Endothelial cell of hepatic sinusoid (primary cell): Measurements from ENCODE around the gene CMTM4.

Experiments
- in situ Hi-C: cut with HindIII; loops from 2 replicates; pipeline ENCODE4 v1.10.0; 2017; ENCODE audit warnings: low sequenced_read_pairs

Gene CMTM4

GRCh38 chr16:66599726-66600125, 96.8 kb downstream of the CMTM4 start:
- in situ Hi-C loops: loop anchor here (25.0 kb wide), 1 partner anchor 187 kb away; no protein-coding TSS in a partner anchor

- in situ Hi-C loops: loop anchor here (25.0 kb wide), 1 partner anchor 186 kb away; no protein-coding TSS in a partner anchor
Measured at GRCh38 chr16:66598111-66598510, 98.4 kb downstream of the CMTM4 start.

- in situ Hi-C loops: loop anchor here (25.0 kb wide), 1 partner anchor 185 kb away; no protein-coding TSS in a partner anchor
Measured at GRCh38 chr16:66596986-66597848, 99.3 kb downstream of the CMTM4 start.

GRCh38 chr16:66596559-66596958, 100.0 kb downstream of the CMTM4 start:
- in situ Hi-C loops: loop anchor here (25.0 kb wide), 1 partner anchor 184 kb away; no protein-coding TSS in a partner anchor

- in situ Hi-C loops: loop anchor here (25.0 kb wide), 1 partner anchor 182 kb away; no protein-coding TSS in a partner anchor
Measured at GRCh38 chr16:66594739-66595138, 101.8 kb downstream of the CMTM4 start.

GRCh38 chr16:66592814-66593213, 103.7 kb downstream of the CMTM4 start:
- in situ Hi-C loops: loop anchor here (25.0 kb wide), 1 partner anchor 181 kb away; no protein-coding TSS in a partner anchor

- in situ Hi-C loops: loop anchor here (25.0 kb wide), 1 partner anchor 180 kb away; no protein-coding TSS in a partner anchor
Measured at GRCh38 chr16:66592241-66592640, 104.3 kb downstream of the CMTM4 start.

- in situ Hi-C loops: loop anchor here (25.0 kb wide), 1 partner anchor 179 kb away; no protein-coding TSS in a partner anchor
Measured at GRCh38 chr16:66591018-66591417, 105.5 kb downstream of the CMTM4 start.

- in situ Hi-C loops: loop anchor here (25.0 kb wide), 1 partner anchor 178 kb away; no protein-coding TSS in a partner anchor
Measured at GRCh38 chr16:66590322-66590721, 106.2 kb downstream of the CMTM4 start.

GRCh38 chr16:66588981-66589713, 107.4 kb downstream of the CMTM4 start:
- in situ Hi-C loops: loop anchor here (25.0 kb wide), 1 partner anchor 177 kb away; no protein-coding TSS in a partner anchor

- in situ Hi-C loops: loop anchor here (25.0 kb wide), 1 partner anchor 176 kb away; no protein-coding TSS in a partner anchor
Measured at GRCh38 chr16:66587881-66588600, 108.5 kb downstream of the CMTM4 start.

- in situ Hi-C loops: loop anchor here (25.0 kb wide), 1 partner anchor 173 kb away; no protein-coding TSS in a partner anchor
Measured at GRCh38 chr16:66585481-66586239, 110.9 kb downstream of the CMTM4 start.

GRCh38 chr16:66581246-66581952, 115.1 kb downstream of the CMTM4 start:
- in situ Hi-C loops: loop anchor here (25.0 kb wide), 1 partner anchor 169 kb away; no protein-coding TSS in a partner anchor

GRCh38 chr16:66580605-66581209, 115.8 kb downstream of the CMTM4 start:
- in situ Hi-C loops: loop anchor here (25.0 kb wide), 1 partner anchor 168 kb away; no protein-coding TSS in a partner anchor

- in situ Hi-C loops: loop anchor here (25.0 kb wide), 1 partner anchor 167 kb away; no protein-coding TSS in a partner anchor
Measured at GRCh38 chr16:66578651-66579531, 117.7 kb downstream of the CMTM4 start, which contains the start of gene CMTM2. Gene CMTM2 (plus strand): TSS chr16:66579463. CDS start chr16:66579608, 145 bp downstream.

GRCh38 chr16:66576296-66576695, 120.2 kb downstream of the CMTM4 start:
- in situ Hi-C loops: loop anchor here (25.0 kb wide), 1 partner anchor 164 kb away; no protein-coding TSS in a partner anchor

- in situ Hi-C loops: loop anchor here (25.0 kb wide), 1 partner anchor 163 kb away; no protein-coding TSS in a partner anchor
Measured at GRCh38 chr16:66575060-66575459, 121.5 kb downstream of the CMTM4 start.
